Activated naive CD4-positive, alpha-beta T cell treated with anti-CD3 and anti-CD28 coated beads, Interleukin-2, amount 50 U/mL, for 24 hours (primary cell): ENCODE results near the gene TERF2IP.

Source experiments
- H3K27ac Mint-ChIP-seq: one replicate; pipeline ENCODE4 v1.8.0; 2021; ENCODE audit warnings: mild to moderate bottlenecking, mixed read lengths
- H3K27me3 Mint-ChIP-seq: one replicate; pipeline ENCODE4 v1.8.0; 2021; ENCODE audit warnings: mixed read lengths
- H3K36me3 Mint-ChIP-seq: one replicate; pipeline ENCODE4 v1.8.0; 2021; ENCODE audit warnings: mixed read lengths
- H3K4me1 Mint-ChIP-seq: one replicate; pipeline ENCODE4 v1.8.0; 2021; ENCODE audit warnings: mixed read lengths
- H3K4me3 Mint-ChIP-seq: one replicate; pipeline ENCODE4 v1.8.0; 2021; ENCODE audit warnings: mild to moderate bottlenecking, mixed read lengths
- H3K9me3 Mint-ChIP-seq: one replicate; pipeline ENCODE4 v1.8.0; 2021; ENCODE audit warnings: mixed read lengths

TERF2IP gene

GRCh38 chr16:75676909-75677308 lies 29.3 kb downstream of the TERF2IP start, which contains the start of gene CPHXL2:
CPHXL2 (minus strand) TSS chr16:75677009; CDS start chr16:75676999, 10 bp downstream.
- H3K4me3 Mint-ChIP-seq, result no peak within 1 kb of the TSS
- no peaks in the 10 kb centered on the region for H3K36me3 Mint-ChIP-seq
- H3K4me1 Mint-ChIP-seq, result no peaks in the 10 kb centered on the region
- no peaks in the 10 kb centered on the region for H3K27me3 Mint-ChIP-seq
- no peaks in the 10 kb centered on the region for H3K9me3 Mint-ChIP-seq
- no peak within 1 kb of the TSS for H3K27ac Mint-ChIP-seq

- Mint-ChIP-seq H3K4me1 (no peaks in the 10 kb centered on the region), H3K27ac (no peak overlapping the region), H3K9me3 (no peaks in the 10 kb centered on the region), H3K36me3 (no peaks in the 10 kb centered on the region), H3K27me3 (no peaks in the 10 kb centered on the region), H3K4me3 (no peak overlapping the region)
Measured at GRCh38 chr16:75679366-75679765, 31.8 kb downstream of the TERF2IP start.

GRCh38 chr16:75682308-75682707 lies 34.7 kb downstream of the TERF2IP start:
- Mint-ChIP-seq H3K4me1 (no peaks in the 10 kb centered on the region), H3K27ac (no peak overlapping the region), H3K9me3 (no peaks in the 10 kb centered on the region), H3K4me3 (no peak overlapping the region), H3K36me3 (no peaks in the 10 kb centered on the region), H3K27me3 (no peaks in the 10 kb centered on the region)

GRCh38 chr16:75687361-75687760 lies 39.8 kb downstream of the TERF2IP start:
- H3K27me3 Mint-ChIP-seq, result no peaks in the 10 kb centered on the region
- no peak overlapping the region for H3K27ac Mint-ChIP-seq

GRCh38 chr16:75695708-75696107 lies 48.1 kb downstream of the TERF2IP start:
- Mint-ChIP-seq H3K9me3 (no peaks in the 10 kb centered on the region), H3K4me3 (no peak overlapping the region), H3K4me1 (no peaks in the 10 kb centered on the region), H3K27ac (no peak overlapping the region), H3K27me3 (no peaks in the 10 kb centered on the region), H3K36me3 (no peaks in the 10 kb centered on the region)

More at GRCh38 chr16:75687361-75687760, 39.8 kb downstream of the TERF2IP start:
- Mint-ChIP-seq H3K4me3 (no peak overlapping the region), H3K4me1 (no peaks in the 10 kb centered on the region), H3K36me3 (peaks cover 2% of the 10 kb centered on the region), H3K9me3 (no peaks in the 10 kb centered on the region)

- Mint-ChIP-seq H3K4me3 (no peak overlapping the region), H3K4me1 (no peaks in the 10 kb centered on the region), H3K27me3 (no peaks in the 10 kb centered on the region), H3K27ac (no peak overlapping the region), H3K9me3 (no peaks in the 10 kb centered on the region), H3K36me3 (no peaks in the 10 kb centered on the region)
Measured at GRCh38 chr16:75697571-75697970, 50.0 kb downstream of the TERF2IP start.

GRCh38 chr16:75701361-75701760 lies 53.8 kb downstream of the TERF2IP start, which contains the start of gene DUXB:
DUXB (minus strand) TSS chr16:75701461; CDS start chr16:75701418, 43 bp downstream.
- Mint-ChIP-seq H3K9me3 (no peaks in the 10 kb centered on the region), H3K36me3 (no peaks in the 10 kb centered on the region), H3K4me3 (no peak within 1 kb of the TSS), H3K27ac (no peak within 1 kb of the TSS), H3K4me1 (no peaks in the 10 kb centered on the region), H3K27me3 (peaks cover 2% of the 10 kb centered on the region)

GRCh38 chr16:75702242-75702641 lies 54.7 kb downstream of the TERF2IP start:
- H3K4me1 Mint-ChIP-seq, result no peaks in the 10 kb centered on the region
- H3K4me3 Mint-ChIP-seq, result no peak overlapping the region
- H3K36me3 Mint-ChIP-seq, result no peaks in the 10 kb centered on the region

GRCh38 chr16:75703306-75703705 lies 55.7 kb downstream of the TERF2IP start:
- Mint-ChIP-seq H3K27ac (no peak overlapping the region), H3K36me3 (no peaks in the 10 kb centered on the region), H3K9me3 (no peaks in the 10 kb centered on the region), H3K27me3 (peaks cover 2% of the 10 kb centered on the region), H3K4me3 (no peak overlapping the region), H3K4me1 (no peaks in the 10 kb centered on the region)

More at GRCh38 chr16:75702242-75702641, 54.7 kb downstream of the TERF2IP start:
- Mint-ChIP-seq H3K9me3 (no peaks in the 10 kb centered on the region), H3K27ac (no peak overlapping the region), H3K27me3 (peaks cover 2% of the 10 kb centered on the region)
